SU-DHL-6 (cell line): Measurements from ENCODE around the gene C1QTNF8.

Source experiments
- H2AFZ ChIP-seq: fragments of 200-600 bp; sonication (generic); 2 replicates; pipeline ENCODE4 v1.6.1; 2014; ENCODE audit warnings: low read depth, mild to moderate bottlenecking, moderate library complexity, mixed read lengths, antibody characterized with exemption, low read length; ENCODE audit not compliant: severe bottlenecking
- H3F3A ChIP-seq: fragments of 200-600 bp; shearing (Covaris generic); 2 replicates; pipeline ENCODE4 v1.6.0; 2016; ENCODE audit warnings: antibody characterized with exemption, mild to moderate bottlenecking; ENCODE audit not compliant: insufficient read depth
- H3K27ac ChIP-seq: fragments of 200-600 bp; sonication (generic); 2 replicates; pipeline ENCODE4 v1.5.1; 2016; ENCODE audit warnings: low read depth, mild to moderate bottlenecking, low read length, moderate library complexity, mixed read lengths
- H3K27me3 ChIP-seq: fragments of 200-600 bp; sonication (generic), shearing (Covaris generic); 2 replicates; pipeline ENCODE4 v1.6.0; 2014; ENCODE audit warnings: mild to moderate bottlenecking, low read length
- H3K36me3 ChIP-seq: fragments of 200-600 bp; sonication (generic); 2 replicates; pipeline ENCODE4 v1.6.1; 2014; ENCODE audit warnings: mild to moderate bottlenecking, low read length, mixed read lengths
- H3K4me2 ChIP-seq: fragments of 300-600, 200-600 bp; shearing (Covaris generic), sonication (generic); 2 replicates; pipeline ENCODE4 v1.6.0; 2014; ENCODE audit warnings: low read length, low read depth, mild to moderate bottlenecking; ENCODE audit not compliant: poor library complexity, severe bottlenecking
- H3K4me3 ChIP-seq: fragments of 200-600 bp; sonication (generic); 2 replicates; pipeline ENCODE4 v1.5.1; 2014; ENCODE audit warnings: antibody characterized with exemption, low read length, mild to moderate bottlenecking, mixed read lengths; ENCODE audit not compliant: insufficient read depth, poor library complexity, severe bottlenecking
- H3K79me2 ChIP-seq: fragments of 200-600 bp; sonication (generic); 2 replicates; pipeline ENCODE4 v1.6.1; 2014; ENCODE audit warnings: mild to moderate bottlenecking, low read length, moderate library complexity; ENCODE audit not compliant: insufficient read depth
- H3K9ac ChIP-seq: fragments of 200-600 bp; sonication (generic); 2 replicates; pipeline ENCODE4 v1.7.0; 2014; ENCODE audit warnings: mild to moderate bottlenecking, low read length
- H3K9me2 ChIP-seq: fragments of 200-600 bp; sonication (generic); replicated peaks from 2 replicates; pipeline ENCODE4 v1.6.1; 2014; ENCODE audit warnings: low read length; ENCODE audit not compliant: insufficient read depth
- H3K9me3 ChIP-seq: fragments of 200-600 bp; sonication (generic); 2 replicates; pipeline ENCODE4 v1.6.1; 2014; ENCODE audit warnings: low read length, mixed read lengths; ENCODE audit not compliant: insufficient read depth
- H4K20me1 ChIP-seq: fragments of 200-600 bp; sonication (generic); 2 replicates; pipeline ENCODE4 v1.6.1; 2014; ENCODE audit warnings: low read depth, mild to moderate bottlenecking, antibody characterized with exemption, low read length, moderate library complexity, mixed read lengths
- EZH2phosphoT487 ChIP-seq: fragments of 200-600 bp; sonication (generic), shearing (Covaris generic); conservative IDR thresholded peaks from 2 replicates; pipeline ENCODE4 v1.6.1; 2018; ENCODE audit warnings: mild to moderate bottlenecking, antibody characterized with exemption, low read length, moderate library complexity, mixed read lengths
- TF ChIP-seq, protein P1 (sequence below): fragments of 200-600 bp; sonication (generic); IDR thresholded peaks from one replicate; pipeline ENCODE4 v1.5.1; 2017; ENCODE audit warnings: antibody characterized with exemption, mild to moderate bottlenecking, low read length, moderate library complexity; ENCODE audit not compliant: insufficient read depth, poor library complexity, severe bottlenecking

C1QTNF8 gene

GRCh38 chr16:1055557-1055924, 40.5 kb downstream of the C1QTNF8 start:
- no peaks in the 10 kb centered on the region for H4K20me1 ChIP-seq
- H3K36me3 ChIP-seq: no peaks in the 10 kb centered on the region
- H3F3A ChIP-seq: no peaks in the 10 kb centered on the region
- H3K9me2 ChIP-seq: no peaks in the 10 kb centered on the region
- no peak overlapping the region for H3K4me2 ChIP-seq
- no peak overlapping the region for H2AFZ ChIP-seq
- no peak overlapping the region for H3K9ac ChIP-seq
- H3K27me3 ChIP-seq: no peaks in the 10 kb centered on the region
- no peaks in the 10 kb centered on the region for H3K79me2 ChIP-seq
- H3K27ac ChIP-seq: no peak overlapping the region
- H3K9me3 ChIP-seq: peaks cover 5% of the 10 kb centered on the region; the same call in 1 of the 2 replicates
- H3K4me3 ChIP-seq: no peak overlapping the region
- TF ChIP-seq EZH2phosphoT487: no peak
- TF ChIP-seq, protein P1, sequence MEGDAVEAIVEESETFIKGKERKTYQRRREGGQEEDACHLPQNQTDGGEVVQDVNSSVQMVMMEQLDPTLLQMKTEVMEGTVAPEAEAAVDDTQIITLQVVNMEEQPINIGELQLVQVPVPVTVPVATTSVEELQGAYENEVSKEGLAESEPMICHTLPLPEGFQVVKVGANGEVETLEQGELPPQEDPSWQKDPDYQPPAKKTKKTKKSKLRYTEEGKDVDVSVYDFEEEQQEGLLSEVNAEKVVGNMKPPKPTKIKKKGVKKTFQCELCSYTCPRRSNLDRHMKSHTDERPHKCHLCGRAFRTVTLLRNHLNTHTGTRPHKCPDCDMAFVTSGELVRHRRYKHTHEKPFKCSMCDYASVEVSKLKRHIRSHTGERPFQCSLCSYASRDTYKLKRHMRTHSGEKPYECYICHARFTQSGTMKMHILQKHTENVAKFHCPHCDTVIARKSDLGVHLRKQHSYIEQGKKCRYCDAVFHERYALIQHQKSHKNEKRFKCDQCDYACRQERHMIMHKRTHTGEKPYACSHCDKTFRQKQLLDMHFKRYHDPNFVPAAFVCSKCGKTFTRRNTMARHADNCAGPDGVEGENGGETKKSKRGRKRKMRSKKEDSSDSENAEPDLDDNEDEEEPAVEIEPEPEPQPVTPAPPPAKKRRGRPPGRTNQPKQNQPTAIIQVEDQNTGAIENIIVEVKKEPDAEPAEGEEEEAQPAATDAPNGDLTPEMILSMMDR: no peak

DNA sequence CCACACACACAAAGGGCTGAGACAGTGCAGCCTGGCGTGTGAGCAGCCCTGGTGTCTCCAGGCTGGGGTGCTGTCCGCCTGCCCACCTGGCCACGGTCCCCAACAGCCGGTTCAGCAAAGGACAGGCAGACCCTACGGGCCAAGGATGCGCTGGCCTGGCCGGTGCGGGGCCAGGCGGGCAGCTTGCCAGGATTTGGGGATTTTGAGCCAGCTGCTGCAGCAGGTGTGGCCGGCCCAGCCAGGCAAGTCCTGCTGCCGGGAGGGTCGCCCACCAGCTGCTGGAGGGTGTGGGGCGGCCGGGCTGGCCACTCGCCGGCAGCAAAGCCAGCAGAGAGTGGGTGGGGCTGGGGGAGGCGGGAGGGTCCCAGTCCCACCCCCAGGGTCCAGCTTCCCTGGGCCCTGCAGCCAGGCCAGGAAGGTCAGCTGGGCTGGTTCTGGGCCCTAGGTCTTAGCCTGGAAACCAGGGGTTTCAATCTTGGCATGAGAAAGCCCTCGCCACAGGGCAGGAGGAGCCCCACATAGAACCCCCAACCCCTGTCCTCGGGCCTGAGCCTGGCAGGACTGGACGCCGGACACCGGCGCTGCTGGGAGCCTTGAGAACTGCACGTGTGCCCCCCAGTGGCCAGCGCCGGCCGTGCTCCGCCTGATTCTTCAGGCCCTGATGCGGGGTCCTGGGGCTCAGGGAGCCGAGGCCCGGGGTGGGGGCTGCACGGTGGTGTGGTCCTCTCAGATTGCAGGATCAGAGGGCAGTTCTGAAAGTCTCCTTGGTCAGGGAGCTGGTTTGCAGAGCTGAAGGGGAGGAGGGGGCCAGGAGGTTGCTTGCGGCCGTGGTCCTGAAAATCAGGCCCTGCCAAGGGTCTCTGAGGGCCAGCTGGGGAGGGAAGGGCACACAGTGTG, 41.1 kb downstream of the C1QTNF8 start:
- peaks cover 5% of the 10 kb centered on the region; the same call in 1 of the 2 replicates for H3K9me3 ChIP-seq
- no peak overlapping the region for H3K9ac ChIP-seq
- no peaks in the 10 kb centered on the region for H3K9me2 ChIP-seq
- no peak overlapping the region for H3K4me3 ChIP-seq
- TF ChIP-seq, protein P1: peak; percentile 61
- TF ChIP-seq EZH2phosphoT487: no peak
- H3K27me3 ChIP-seq: no peaks in the 10 kb centered on the region
- H3K79me2 ChIP-seq: no peaks in the 10 kb centered on the region
- H3F3A ChIP-seq: no peaks in the 10 kb centered on the region
- no peaks in the 10 kb centered on the region for H3K36me3 ChIP-seq
- H4K20me1 ChIP-seq: no peaks in the 10 kb centered on the region
- no peak overlapping the region for H3K27ac ChIP-seq
- H2AFZ ChIP-seq: no peak overlapping the region
- H3K4me2 ChIP-seq: no peak overlapping the region

GRCh38 chr16:1053700-1054368, 42.2 kb downstream of the C1QTNF8 start:
- Histone ChIP-seq H3F3A (no peaks in the 10 kb centered on the region), H2AFZ (no peak overlapping the region), H3K27ac (no peak overlapping the region), H3K4me2 (no peak overlapping the region), H3K9ac (no peak overlapping the region), H3K9me3 (no peaks in the 10 kb centered on the region), H3K79me2 (no peaks in the 10 kb centered on the region), H3K4me3 (no peak overlapping the region), H3K36me3 (no peaks in the 10 kb centered on the region), H3K9me2 (no peaks in the 10 kb centered on the region), H3K27me3 (no peaks in the 10 kb centered on the region), H4K20me1 (no peaks in the 10 kb centered on the region)
- TF ChIP-seq, protein P1: no peak
- no peak for TF ChIP-seq EZH2phosphoT487
